Measurements from ENCODE around the gene TSGA10. TPM values are rescaled to one million over a fixed set of nuclear protein-coding genes. Genes with fewer than 3 reads are reported as not detected.
"Not testable (repeated sequence)": the region's sequence is repeated elsewhere in the genome, so short reads cannot be mapped to it uniquely, and the experiment has no call there.

TSGA10 gene, protein sequence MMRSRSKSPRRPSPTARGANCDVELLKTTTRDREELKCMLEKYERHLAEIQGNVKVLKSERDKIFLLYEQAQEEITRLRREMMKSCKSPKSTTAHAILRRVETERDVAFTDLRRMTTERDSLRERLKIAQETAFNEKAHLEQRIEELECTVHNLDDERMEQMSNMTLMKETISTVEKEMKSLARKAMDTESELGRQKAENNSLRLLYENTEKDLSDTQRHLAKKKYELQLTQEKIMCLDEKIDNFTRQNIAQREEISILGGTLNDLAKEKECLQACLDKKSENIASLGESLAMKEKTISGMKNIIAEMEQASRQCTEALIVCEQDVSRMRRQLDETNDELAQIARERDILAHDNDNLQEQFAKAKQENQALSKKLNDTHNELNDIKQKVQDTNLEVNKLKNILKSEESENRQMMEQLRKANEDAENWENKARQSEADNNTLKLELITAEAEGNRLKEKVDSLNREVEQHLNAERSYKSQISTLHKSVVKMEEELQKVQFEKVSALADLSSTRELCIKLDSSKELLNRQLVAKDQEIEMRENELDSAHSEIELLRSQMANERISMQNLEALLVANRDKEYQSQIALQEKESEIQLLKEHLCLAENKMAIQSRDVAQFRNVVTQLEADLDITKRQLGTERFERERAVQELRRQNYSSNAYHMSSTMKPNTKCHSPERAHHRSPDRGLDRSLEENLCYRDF
- total RNA-seq (2014; rRNA removed; shearing (Covaris generic)): 8.2 TPM in 2 replicates

DNA sequence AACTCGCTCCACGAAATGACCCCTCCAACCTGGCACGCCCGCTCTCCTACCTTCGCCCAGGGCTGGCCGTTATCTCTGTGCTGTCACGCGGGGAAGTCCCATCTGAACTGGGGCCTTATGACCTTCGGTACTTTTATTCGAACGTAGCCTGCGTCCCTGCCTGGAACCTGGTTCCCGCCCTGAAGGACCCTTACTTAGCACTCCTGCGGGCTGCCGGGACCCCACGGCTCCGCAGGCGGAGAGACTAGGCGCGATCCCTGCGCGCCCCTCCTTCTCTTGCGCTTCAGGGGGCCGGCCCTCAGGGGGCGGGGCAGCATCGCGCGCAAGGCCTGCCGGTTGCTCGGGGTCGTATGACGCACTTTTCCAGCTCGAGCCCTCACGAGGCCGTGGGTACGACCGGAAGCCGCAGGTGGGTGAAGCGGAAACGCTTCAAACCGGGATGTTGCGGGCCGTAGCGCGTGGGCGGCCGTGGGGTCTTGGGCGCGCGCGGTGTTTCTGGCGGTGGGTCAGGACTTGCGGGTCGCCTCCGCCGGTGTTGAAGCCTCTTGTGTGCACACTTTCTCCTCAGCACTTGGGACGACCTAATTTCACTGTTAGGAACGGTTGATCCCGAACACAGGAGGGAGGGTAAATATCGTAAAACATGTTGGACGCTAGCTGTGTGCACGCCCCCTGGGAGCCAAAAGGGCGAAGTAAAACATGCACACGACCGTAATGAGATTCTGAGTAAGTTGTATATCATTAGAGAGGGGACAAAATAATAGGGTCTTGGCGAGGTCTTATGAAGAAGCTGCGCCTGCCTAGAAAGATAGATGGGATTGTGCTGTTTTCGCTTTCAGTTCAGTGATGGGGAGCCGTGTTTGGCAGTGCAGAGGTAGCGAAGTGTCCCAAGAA is at the start of gene TSGA10, which contains the start of gene LIPT1:
Gene TSGA10 (minus strand): TSS at position 300 of the 894 bp plus-strand sequence. CDS start 45,503 bp downstream, outside the sequence.
Gene LIPT1 (plus strand): TSS at position 325 of the 894 bp plus-strand sequence. CDS start 6,991 bp downstream, outside the sequence.
- peak; percentile 96 for DNase-seq (ENCODE audit: low read depth)

DNA sequence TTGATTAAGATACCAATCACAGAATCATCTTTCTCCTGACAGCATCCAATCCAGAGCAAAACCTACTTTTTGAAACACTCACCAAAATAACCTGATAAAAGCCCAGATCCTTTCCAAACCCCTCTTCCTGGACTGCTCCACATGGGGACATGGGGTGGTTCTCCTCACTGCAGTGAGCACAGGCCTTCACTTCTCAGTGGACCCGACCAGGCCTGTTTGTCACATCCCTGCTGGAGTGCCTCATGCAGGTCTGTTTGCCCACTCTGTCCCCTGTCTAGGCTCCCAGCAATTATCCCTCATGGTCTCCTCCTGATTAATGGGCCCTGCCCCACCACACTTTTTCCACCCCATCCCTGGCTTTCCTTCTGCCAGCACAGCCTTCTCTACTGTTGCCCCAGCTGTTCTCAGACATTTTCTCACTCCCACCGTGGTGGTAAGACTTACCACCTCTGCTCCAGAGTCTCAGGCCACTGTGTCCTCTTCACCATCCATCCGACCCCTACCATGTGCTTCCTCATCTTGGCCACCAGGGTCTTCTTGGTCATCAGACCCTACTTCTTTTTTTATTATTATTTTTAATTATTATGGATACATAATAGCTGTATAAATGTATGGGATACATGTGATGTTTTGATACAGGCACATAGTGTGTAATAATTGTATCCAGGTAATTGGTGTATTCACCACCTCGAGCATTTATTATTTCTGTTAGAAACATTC is 47.4 kb upstream of the TSGA10 start:
- DNase-seq (ENCODE audit: low read depth): no peak

DNA sequence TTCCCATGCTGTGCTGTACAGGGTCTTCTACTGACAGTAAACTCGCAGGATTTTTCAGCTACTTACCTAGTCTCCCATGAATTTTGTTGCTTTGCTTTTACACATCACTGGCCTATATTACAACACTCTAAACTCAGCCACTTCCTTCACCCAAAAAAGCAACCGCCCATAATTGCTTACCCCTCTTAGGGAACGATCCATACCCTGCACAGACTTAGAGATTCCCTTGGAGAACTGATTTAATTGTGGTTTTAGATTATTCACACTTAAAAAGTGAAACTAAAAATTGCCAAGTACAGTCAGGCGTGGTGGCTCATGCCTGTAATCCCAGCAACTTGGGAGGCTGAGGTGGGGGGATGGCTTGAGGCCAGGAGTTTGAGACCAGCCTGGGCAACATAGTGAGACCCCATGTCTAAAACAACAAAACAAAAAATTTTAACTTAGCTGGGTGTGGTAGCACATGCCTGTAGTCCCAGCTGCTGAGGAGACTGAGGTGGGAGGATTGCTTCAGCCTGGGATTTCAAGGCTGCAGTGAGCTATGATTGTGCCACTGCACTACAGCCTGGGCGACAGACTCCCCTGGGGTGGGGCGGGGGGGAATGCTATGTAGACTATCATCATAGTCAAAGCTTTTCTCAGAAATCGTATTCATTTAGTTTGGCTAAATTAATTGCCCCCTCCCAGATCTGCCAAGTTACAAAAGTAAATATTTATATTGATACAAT is 45.5 kb upstream of the TSGA10 start:
- DNase-seq (ENCODE audit: low read depth): no peak

DNA sequence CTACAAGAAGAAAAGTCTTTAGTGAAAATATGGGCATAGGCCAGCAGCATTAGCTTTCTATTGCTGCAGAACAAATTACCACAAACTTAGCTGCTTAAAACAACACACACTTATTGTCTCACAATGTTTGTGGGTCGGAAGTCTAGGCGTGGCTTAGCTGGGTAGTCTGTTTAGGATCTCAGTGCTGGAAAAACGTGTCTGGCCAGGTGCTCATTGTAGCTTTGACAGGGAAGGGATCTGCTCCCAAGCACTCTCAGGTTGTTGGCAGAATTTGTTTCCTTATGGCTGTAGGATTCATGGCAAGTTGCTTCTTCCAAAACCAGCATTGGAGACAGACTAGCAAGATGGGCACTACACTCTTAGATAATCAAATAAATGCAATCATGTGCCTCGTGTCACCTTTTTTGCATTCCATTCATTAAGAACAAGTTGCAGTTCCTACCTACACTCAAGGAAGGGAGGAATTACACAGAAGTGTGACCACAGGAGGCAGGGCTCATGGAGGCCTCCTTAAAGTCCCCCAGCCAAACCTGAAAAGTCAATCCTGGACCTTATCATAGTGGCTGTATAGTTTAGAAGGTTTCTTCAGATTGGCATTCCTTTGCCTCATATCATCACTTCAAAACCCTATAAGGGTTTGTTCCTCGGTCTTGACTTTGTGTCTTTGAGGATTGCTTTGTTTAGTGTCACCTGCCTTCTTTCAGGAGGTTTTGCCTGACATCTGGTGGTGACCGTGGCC is 43.5 kb upstream of the TSGA10 start:
- no peak for DNase-seq (ENCODE audit: low read depth)

DNA sequence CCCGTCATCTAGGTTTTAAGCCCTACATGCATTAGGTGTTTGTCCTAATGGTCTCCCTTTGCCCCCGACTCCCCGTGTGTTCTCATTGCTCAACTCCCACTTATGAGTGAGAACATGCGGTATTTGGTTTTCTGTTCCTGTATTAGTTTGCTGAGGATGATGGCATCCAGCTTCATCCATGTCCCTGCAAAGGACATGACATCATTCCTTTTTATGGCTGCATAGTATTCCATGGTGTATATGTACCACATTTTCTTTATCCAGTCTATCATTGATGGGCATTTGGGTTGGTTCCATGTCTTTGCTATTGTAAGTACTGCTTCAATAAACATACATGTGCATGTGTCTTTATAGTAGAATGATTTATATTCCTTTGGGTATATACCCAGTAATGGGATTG is 37.6 kb upstream of the TSGA10 start:
- DNase-seq (ENCODE audit: low read depth): not testable (repeated sequence)

DNA sequence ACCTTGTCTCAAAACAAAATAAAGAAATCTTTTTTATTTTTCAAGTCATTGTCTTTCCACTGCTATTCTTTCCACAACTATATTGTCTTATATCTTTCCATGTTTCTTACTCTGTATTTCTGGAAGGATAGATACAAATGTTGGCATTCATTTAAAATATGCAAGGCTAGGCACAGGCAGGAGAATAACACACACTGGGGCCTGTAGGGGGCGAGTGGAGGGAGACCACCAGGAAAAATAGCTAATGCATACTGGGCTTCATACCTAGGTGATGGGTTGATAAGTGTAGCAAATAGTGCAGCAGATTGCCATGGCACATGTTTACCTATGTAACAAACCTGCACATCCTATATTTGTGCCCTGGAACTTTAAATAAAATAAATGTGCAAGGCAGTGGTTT is 35.8 kb upstream of the TSGA10 start:
- no peak for DNase-seq (ENCODE audit: low read depth)

DNA sequence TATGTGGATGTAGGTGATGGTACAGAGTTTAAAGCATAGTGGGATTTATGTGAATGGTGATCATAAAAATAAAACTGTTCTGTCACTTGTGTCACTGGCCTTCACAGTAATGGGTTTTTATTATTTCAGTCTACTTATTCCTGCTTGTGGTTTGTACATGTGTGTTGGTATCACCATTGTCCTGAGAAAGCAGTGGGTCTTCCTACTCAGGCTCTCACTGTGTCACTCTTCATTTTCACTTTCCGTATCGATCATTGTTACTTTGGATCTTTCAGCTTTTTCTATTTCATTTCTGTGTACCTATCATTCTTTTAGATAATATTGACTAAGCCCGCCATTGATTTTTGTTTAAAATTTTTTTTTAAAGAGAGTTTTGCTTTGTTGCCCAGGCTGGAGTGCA is 33.6 kb upstream of the TSGA10 start:
- no peak for DNase-seq (ENCODE audit: low read depth)

DNA sequence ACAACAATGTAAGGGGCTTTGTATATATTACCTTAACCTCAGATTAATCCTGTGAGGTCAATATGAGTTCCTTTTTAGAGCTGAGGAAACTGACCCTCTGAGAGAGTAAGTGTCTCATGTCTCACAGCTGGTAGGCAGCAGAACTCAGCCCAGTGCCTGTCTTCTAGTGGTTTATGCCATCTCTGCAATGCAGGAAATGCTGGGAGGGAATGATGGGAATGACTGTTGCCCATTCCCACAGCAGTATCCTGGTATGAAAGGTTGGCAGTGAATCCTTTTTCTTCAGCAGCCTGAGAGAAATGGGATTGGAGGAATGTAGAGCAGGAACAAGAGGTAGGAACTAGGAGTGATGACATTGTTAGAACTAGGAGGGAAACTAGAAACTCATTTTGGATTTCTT is 32.3 kb upstream of the TSGA10 start:
- DNase-seq (ENCODE audit: low read depth): no peak

DNA sequence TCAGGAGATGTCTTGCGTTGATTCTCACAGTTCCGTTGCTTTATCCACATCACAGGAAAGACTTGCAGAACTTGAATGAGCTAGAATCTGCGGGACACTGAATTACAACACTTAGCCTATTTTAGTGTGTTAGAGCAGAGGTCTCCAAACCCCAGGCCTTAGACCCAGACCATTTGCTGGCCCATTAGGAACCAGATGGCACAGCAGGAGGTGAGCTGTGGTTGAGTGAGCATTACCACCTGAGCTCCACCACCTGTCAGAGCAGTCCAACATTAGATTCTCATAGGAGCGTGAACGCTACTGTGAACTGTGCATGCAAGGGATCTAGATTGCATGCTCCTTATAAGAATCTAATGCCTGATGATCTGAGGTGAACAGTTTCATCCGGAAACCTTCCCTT is 30.1 kb upstream of the TSGA10 start:
- no peak for DNase-seq (ENCODE audit: low read depth)

DNA sequence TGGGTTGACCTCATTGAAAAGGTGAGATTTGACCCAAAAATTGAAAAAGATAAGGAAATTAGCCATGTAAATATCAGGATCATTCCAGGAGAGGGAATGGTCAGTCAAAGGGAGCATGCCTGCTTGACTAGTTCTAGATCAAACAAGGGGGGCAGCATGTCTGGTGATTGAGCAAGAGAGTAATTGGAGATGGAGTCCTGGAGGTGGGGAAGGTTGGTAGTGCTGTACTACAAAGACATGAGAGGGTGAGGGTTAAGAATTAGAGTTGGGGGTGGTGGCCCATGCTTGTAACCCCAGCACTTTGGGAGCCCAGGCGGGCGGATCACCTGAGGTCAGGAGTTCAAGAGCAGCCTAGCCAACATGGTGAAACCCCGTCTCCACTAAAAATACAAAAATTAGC is 28.3 kb upstream of the TSGA10 start:
- DNase-seq (ENCODE audit: low read depth): no peak

DNA sequence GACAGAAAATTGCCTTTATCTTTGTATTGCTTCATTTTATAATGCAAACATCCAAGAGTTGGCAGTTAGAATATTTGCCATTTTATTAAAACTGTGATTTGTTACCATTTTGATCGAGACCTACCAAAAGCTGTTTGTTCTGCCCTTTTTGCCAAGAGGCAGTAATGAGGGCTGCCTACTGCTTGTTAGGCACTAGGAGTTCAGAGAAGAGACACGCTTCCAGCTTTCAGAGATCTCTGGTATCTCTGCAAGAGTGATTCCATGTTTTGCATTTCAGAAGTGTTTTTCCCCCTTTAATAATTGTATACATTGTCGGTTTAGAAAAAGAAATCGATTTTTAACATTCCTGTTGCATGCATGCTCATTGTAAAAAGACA is 26.9 kb upstream of the TSGA10 start:
- no peak for DNase-seq (ENCODE audit: low read depth)

DNA sequence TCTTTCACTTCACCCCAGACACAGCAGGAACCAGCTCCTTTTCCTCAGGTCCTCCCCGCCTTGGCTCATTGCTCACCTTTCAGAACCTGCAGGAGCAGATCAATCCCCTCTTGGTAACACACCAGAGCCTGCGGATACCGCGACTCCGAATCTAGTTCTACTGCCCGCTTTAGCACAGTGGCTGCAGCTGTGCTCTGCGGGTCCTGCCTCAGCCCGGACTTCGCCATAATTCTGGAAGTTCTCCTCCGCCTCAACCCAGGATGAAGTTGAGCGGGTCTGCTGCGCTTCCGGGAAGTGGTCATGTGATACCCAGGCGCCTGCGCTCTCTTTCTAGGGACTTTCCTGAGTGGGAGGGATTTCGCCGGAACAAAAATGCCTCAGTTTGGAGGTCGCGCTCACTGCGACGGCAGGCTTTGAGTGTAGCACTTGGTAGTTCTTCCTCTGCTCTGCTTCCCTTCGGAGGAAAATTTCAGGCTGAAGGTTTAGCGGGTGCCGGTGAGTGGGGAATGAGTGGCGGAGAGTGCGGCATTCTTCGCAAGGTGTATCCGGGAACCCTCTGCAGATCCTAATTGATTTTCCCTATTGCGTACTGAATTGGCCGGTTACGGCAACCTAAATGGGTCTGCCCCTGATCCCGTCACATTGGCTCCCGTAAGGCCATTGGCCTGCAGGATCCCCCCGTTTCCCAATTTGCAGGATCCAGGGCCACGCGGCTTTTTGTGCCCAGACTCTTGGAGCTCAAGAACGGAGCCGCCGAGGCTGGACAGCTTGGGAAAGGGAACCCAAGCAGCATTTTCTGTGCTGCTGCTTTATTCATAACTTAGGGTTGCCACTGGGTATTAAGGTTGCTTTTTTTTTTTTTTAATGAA is 26.2 kb upstream of the TSGA10 start, which contains the start of the genes MITD1 and MRPL30:
Gene MITD1 (minus strand): TSS at position 304 of the 869 bp plus-strand sequence. CDS start 77 bp downstream, at position 227.
Gene MRPL30 (plus strand): TSS at position 430 of the 869 bp plus-strand sequence. CDS start 5,020 bp downstream, outside the sequence.
- peak; percentile 95 for DNase-seq (ENCODE audit: low read depth)

DNA sequence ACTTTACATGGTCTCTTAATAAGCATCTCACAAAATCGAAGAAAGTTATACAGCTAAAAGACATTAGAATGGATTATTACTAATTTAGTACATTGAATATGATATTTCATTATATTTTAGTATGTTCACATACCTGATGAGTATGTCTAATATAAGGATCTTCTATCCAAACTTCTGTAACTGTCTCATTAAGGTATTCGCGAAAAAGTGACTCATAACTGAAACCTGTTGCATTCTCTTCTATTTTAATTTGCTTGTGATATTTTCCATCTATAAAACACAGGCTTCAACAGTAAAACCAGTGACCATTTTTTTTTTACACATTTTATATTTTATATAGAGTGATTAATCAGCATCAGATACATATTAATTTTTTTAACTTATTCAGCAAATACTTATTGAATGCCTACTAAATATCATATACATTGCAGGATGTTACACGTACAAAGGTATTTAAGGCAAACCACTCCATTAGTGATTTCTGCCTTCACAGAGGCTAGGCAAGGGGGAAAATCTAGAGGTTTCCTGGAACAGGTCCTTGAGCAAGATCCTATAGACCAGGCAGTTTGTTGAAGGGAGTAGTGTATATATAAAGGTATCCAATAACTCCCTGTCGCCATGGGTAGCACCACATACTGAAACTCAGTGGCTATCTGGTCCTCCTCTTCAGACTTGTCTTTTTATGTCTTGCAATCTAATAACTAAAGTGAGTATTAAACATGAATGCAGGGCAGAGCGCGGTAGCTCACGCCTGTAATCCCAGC is 16.8 kb upstream of the TSGA10 start:
- no peak for DNase-seq (ENCODE audit: low read depth)

DNA sequence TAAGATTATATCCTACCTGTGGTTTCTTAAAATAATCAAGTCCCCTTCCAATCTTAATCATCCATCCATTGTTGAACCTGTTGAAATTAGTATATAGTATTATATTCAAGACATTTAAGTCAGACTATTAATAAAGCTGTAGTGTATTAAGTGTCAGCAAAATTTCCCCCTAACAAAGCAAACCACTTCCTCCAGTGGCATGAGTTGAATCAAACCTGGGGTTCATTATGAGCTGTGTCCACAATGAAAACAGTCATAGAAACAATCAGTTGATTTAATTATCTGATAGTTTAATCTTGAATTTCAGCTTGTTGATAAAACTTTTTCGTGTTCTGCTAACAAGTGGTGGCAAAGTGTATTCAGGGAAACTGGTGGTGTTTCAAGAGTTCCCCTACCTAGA is 14.8 kb upstream of the TSGA10 start:
- DNase-seq (ENCODE audit: low read depth): no peak

DNA sequence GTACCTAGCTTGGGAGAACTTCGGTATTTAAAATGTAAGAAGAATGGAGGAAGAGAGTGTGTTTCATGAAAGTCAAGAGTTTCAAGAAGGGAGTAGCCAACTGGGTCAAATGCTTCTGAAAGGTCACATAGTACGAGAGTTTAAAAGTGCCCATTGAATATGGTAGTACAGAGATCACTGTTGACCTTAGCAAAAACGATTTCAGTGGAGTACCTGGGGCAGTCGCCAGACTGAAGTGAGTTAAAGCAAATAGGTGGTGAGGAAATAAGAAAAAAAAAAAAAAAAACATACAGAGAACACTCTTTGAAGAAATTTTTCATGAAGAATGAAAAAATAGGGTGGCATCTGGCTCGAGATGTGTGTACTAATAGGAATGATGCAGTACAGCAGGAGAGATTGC is 11.5 kb upstream of the TSGA10 start:
- DNase-seq (ENCODE audit: low read depth): no peak

DNA sequence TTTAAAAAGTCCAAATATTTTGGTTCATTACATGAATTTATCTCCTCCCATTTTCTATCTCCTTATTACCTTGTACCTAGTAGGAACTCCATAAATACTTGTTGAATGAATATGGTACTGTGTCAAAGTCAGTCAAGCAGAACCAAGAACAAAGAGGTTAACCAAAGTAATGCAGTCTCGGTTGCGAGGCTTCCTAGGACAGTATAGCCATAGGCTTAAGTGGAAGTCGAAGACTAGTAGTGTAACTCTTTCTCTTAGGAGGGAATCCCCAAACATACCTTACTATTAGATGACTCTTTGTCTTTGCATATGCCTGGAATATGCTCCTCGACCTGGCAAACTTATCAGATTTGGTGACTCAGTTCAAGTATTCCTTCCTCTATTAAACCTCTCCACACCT is 4.9 kb upstream of the TSGA10 start:
- no peak for DNase-seq (ENCODE audit: low read depth)

DNA sequence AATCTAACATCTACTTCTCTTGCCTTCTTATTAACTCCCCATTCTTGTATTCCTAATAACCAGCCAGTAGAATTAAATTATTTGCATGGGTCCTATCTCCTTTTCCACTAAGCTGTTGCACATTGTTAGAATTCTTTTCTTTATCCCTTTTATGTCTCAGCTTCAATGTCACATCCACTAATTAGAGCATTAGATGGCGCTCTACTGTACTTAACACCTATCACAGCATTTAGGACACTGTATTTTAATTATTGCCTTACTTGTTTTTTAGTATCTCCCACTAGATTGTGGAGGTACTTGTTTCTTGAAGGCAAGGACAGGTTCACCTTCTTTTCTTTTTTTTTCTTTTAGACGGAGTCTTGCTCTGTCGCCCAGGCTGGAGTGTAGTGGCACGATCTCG is 3.9 kb upstream of the TSGA10 start:
- DNase-seq (ENCODE audit: low read depth): no peak

DNA sequence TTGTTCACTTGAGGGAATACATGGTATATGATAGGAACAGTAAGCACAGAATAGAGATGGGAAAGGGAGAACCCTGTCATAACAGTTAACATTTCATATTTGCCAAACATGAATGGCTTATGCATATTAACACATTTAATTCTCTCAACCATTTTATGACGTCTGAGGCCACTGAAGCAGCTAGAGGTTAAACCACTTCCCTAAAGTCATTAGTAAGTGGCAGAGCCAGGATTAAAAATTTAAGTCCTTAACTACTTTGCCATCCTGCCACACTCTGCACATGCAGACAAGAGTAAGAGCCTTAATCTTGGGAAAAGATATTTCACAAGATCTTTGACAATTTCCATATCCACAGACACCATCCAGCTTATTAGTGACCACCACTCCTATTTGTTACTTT is 2.1 kb upstream of the TSGA10 start:
- DNase-seq (ENCODE audit: low read depth): no peak
